HepG2 (cell line): ENCODE measurements around the gene SLCO4A1. TPM values are rescaled to one million over a fixed set of nuclear protein-coding genes. Genes with fewer than 3 reads are reported as not detected.

ENCODE experiments used
- AKAP8 ChIP-seq: sonication (generic); formaldehyde crosslinking; IDR thresholded peaks from 2 replicates; pipeline ENCODE4 v1.5.1; 2020; ENCODE audit warnings: mild to moderate bottlenecking, missing genetic modification reagents
- BORCS8-MEF2B ChIP-seq: sonication (generic); formaldehyde crosslinking; IDR thresholded peaks from 2 replicates; pipeline ENCODE4 v1.8.0; 2022; ENCODE audit warnings: mild to moderate bottlenecking, missing genetic modification reagents
- EED ChIP-seq: sonication (generic); formaldehyde crosslinking; IDR thresholded peaks from 2 replicates; pipeline ENCODE4 v1.5.0; 2020; ENCODE audit warnings: mild to moderate bottlenecking, missing genetic modification reagents
- IRF9 ChIP-seq: sonication (generic); formaldehyde crosslinking; IDR thresholded peaks from 2 replicates; pipeline ENCODE4 v1.8.0; 2022; ENCODE audit warnings: missing genetic modification reagents, mild to moderate bottlenecking, borderline replicate concordance
- PCBP1 ChIP-seq: fragments of 200-400 bp; formaldehyde crosslinking; IDR thresholded peaks from 2 replicates; pipeline ENCODE4 v1.6.1; 2017; ENCODE audit warnings: mild to moderate bottlenecking, low read depth, low read length, borderline replicate concordance
- RNF2 ChIP-seq: fragments of 450-650 bp; conservative IDR thresholded peaks from 2 replicates; pipeline ENCODE4 v1.6.1; 2016; ENCODE audit warnings: low read depth
- SALL2 ChIP-seq: sonication (generic); formaldehyde crosslinking; IDR thresholded peaks from 2 replicates; pipeline ENCODE4 v1.8.1; 2023; ENCODE audit warnings: mild to moderate bottlenecking, missing genetic modification reagents, inconsistent platforms
- ZNF253 ChIP-seq: sonication (generic); formaldehyde crosslinking; IDR thresholded peaks from 2 replicates; pipeline ENCODE4 v1.8.0; 2022; ENCODE audit warnings: mild to moderate bottlenecking, missing genetic modification reagents, borderline replicate concordance
- ZNF574 ChIP-seq: sonication (generic); formaldehyde crosslinking; IDR thresholded peaks from 2 replicates; pipeline ENCODE4 v1.4.0; 2020; ENCODE audit warnings: missing genetic modification reagents
- ZNF768 ChIP-seq: sonication (generic); formaldehyde crosslinking; IDR thresholded peaks from 2 replicates; pipeline ENCODE4 v1.4.0; 2020; ENCODE audit warnings: missing genetic modification reagents
- polyA plus RNA-seq, 8 experiments: library from polyadenylated mRNA; depleted of rRNA in 3 of 8; stranded (reverse) in 7 of 8; unstranded in 1 of 8; fragments of >200 nt; fragmentation: Illumina TruSeq in 4 of 8; extraction: Trizol in 4 of 8; gene quantifications; 2 replicates each; pipeline versions ENCODE4 v1.2.1 to v1.2.3, GENCODE V29; 2011 to 2016; ENCODE audit warnings: low read depth in 4 of 8, missing spikeins in 1 of 8, mixed read lengths in 1 of 8; ENCODE audit not compliant: insufficient read depth in 1 of 8
- total RNA-seq, 5 experiments: library from RNA; depleted of rRNA; stranded (reverse); fragments of >200 nt; fragmentation: Illumina TruSeq; extraction: Trizol; gene quantifications; 2 replicates each; pipeline ENCODE4 v1.2.3, GENCODE V29; 2016; ENCODE audit warnings: low read depth in 1 of 5

SLCO4A1 gene
- total and polyA plus RNA-seq, 2 of the 13 experiments (the other 11 are each of a cell fraction or from before 2014, with no cell fraction given) = 55.5 to 112 TPM

- TF ChIP-seq ZNF574 (CRISPR knock-in tag) = no peak
- TF ChIP-seq PCBP1 = peak; percentile 14; the same call in 1 of the 2 replicates
- peak; percentile 37; the same call in 1 of the 2 replicates for TF ChIP-seq ZNF768 (CRISPR knock-in tag)
- TF ChIP-seq BORCS8-MEF2B (CRISPR knock-in tag) = peak; percentile 43; the same call in 1 of the 2 replicates
- TF ChIP-seq SALL2 (CRISPR knock-in tag) = 0 out of 2 replicates have a peak, but pooled peaks have one; percentile 45
- TF ChIP-seq EED = 0 out of 2 replicates have a peak, but pooled peaks have one; percentile 34
- TF ChIP-seq RNF2 = no peak
- 0 out of 2 replicates have a peak, but pooled peaks have one; percentile 25 for TF ChIP-seq AKAP8 (CRISPR knock-in tag)
- peak; percentile 56; the same call in 1 of the 2 replicates for TF ChIP-seq IRF9 (CRISPR knock-in tag)
- peak; percentile 73; the same call in 1 of the 2 replicates for TF ChIP-seq ZNF253 (CRISPR knock-in tag)
Observed at GRCh38 chr20:62665153-62665754, 23.0 kb downstream of the SLCO4A1 start (continued).
